Vagina (tissue), 2 donors: ENCODE data around the gene GSTT2B.

ENCODE experiments used
- CTCF ChIP-seq, 3 experiments: fragments of 450-650 bp in 2 of 3; fragments of 200-600 bp in 1 of 3; sonication (generic) in 1 of 3; IDR thresholded peaks; one replicate each; pipeline ENCODE4 v1.5.1; 2017 to 2019; ENCODE audit warnings: antibody characterized with exemption in 3 of 3, mild to moderate bottlenecking in 2 of 3, moderate library complexity in 2 of 3
- POLR2AphosphoS5 ChIP-seq, 2 donors: sonication (generic); formaldehyde crosslinking; IDR thresholded peaks; one replicate each; pipeline ENCODE4 v1.9.0; 2017; ENCODE audit warnings: antibody characterized with exemption in 2 of 2, mild to moderate bottlenecking in 2 of 2, low read depth in 1 of 2; ENCODE audit not compliant: insufficient read depth in 1 of 2

- TF ChIP-seq CTCF (IDR thresholded peaks at IDR 0.05) (no peak), POLR2AphosphoS5 (IDR thresholded peaks at IDR 0.05; ENCODE audit: insufficient read depth in 1 of 2, low read depth in 1 of 2) (no peak)
Measured at GRCh38 chr22:24008381-24009226, 47.6 kb upstream of the GSTT2B start.
